Body of pancreas (tissue), 4 donors: Measurements from ENCODE around the gene FAM120C.
A peak's percentile ranks its signal among the peaks of the same experiment; 100 is the strongest.

Source experiments
- CTCF ChIP-seq, 7 experiments: fragments of 450-650 bp in 4 of 7; fragments of 200-600 bp in 3 of 7; sonication (generic) in 3 of 7; IDR thresholded peaks; one replicate each; pipeline ENCODE4 v1.5.1; 2016 to 2019; ENCODE audit warnings: antibody characterized with exemption in 7 of 7
- POLR2A ChIP-seq, 3 donors: fragments of 450-650 bp; IDR thresholded peaks; one replicate each; pipeline ENCODE4 v1.6.1; 2016; ENCODE audit warnings: antibody characterized with exemption in 3 of 3, mild to moderate bottlenecking in 2 of 3

GRCh38 chrX:54044126-54044876, 138.8 kb downstream of the FAM120C start, which contains the start of gene PHF8:
- TF ChIP-seq POLR2A (IDR thresholded peaks at IDR 0.05) = peak in 2 of 3 donors; percentile 47 to 59
- TF ChIP-seq CTCF (IDR thresholded peaks at IDR 0.05) = no peak
